ENCODE results near the gene BRD1. TPM values are rescaled to one million over a fixed set of nuclear protein-coding genes. Genes with fewer than 3 reads are reported as not detected.

Gene BRD1
- total RNA-seq, 2 donors from 2014 or later = 32.1 to 61.5 TPM

GRCh38 chr22:49775867-49776511 lies 51.7 kb downstream of the BRD1 start:
- H3K27me3 ChIP-seq (replicated peaks; ENCODE audit: insufficient read depth) = no peaks in the 10 kb centered on the region
- H3K9me3 ChIP-seq = no peaks in the 10 kb centered on the region
- no peak overlapping the region for H3K4me3 ChIP-seq
- no peak overlapping the region for H3K27ac ChIP-seq
- TF ChIP-seq, protein P1, sequence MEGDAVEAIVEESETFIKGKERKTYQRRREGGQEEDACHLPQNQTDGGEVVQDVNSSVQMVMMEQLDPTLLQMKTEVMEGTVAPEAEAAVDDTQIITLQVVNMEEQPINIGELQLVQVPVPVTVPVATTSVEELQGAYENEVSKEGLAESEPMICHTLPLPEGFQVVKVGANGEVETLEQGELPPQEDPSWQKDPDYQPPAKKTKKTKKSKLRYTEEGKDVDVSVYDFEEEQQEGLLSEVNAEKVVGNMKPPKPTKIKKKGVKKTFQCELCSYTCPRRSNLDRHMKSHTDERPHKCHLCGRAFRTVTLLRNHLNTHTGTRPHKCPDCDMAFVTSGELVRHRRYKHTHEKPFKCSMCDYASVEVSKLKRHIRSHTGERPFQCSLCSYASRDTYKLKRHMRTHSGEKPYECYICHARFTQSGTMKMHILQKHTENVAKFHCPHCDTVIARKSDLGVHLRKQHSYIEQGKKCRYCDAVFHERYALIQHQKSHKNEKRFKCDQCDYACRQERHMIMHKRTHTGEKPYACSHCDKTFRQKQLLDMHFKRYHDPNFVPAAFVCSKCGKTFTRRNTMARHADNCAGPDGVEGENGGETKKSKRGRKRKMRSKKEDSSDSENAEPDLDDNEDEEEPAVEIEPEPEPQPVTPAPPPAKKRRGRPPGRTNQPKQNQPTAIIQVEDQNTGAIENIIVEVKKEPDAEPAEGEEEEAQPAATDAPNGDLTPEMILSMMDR (IDR thresholded peaks at IDR 0.05) = no peak
- H3K36me3 ChIP-seq = peaks cover 51% of the 10 kb centered on the region
- no peaks in the 10 kb centered on the region for H3K4me1 ChIP-seq (ENCODE audit: control insufficient read depth in 1 of 2, low read depth in 2 of 2)
- no peak for DNase-seq (ENCODE audit: low spot score)
- no peak for ATAC-seq (ENCODE audit: insufficient number of reproducible peaks, low FRiP score, low read depth)

DNA sequence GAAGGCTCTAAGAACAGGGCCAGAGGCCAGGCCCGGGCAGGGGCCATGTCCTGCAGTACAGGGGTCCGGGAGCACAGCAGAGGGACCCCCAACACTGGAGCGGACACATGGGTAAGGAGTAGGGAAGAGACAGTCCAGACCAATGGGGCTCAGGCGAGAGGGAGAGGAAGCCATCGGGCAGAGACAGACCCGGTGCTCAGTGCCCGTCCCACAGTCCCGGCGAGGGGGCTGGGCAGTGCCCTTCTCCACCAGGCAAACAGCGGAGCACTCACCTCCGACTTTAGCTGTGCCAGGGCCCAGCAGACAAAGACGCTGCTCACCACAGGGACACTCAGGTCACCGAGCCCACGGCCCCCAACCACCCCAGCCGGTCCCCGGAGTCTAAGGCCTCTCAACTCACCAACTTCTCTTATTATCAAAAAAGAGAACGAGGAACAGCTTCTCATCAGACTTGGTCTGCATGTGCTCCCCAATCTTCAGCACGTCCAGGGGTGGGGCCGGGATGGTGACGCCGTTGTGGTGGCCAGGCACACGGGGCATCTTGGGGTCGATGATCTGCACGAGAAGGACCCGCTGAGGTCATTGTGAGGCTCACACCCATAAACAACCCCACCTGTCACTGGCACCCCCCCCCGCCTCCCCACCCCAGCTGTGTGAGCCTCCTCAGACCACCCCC lies 52.3 kb downstream of the BRD1 start:
- ATAC-seq (ENCODE audit: insufficient number of reproducible peaks, low FRiP score, low read depth) (no peak), DNase-seq (ENCODE audit: low spot score) (no peak)
- Histone ChIP-seq H3K4me3 (no peak overlapping the region), H3K9me3 (no peaks in the 10 kb centered on the region), H3K4me1 (ENCODE audit: control insufficient read depth in 1 of 2, low read depth in 2 of 2) (no peaks in the 10 kb centered on the region), H3K27me3 (replicated peaks; ENCODE audit: insufficient read depth) (no peaks in the 10 kb centered on the region), H3K36me3 (peaks cover 51% of the 10 kb centered on the region), H3K27ac (no peak overlapping the region)
- TF ChIP-seq, protein P1 (IDR thresholded peaks at IDR 0.05) = no peak

DNA sequence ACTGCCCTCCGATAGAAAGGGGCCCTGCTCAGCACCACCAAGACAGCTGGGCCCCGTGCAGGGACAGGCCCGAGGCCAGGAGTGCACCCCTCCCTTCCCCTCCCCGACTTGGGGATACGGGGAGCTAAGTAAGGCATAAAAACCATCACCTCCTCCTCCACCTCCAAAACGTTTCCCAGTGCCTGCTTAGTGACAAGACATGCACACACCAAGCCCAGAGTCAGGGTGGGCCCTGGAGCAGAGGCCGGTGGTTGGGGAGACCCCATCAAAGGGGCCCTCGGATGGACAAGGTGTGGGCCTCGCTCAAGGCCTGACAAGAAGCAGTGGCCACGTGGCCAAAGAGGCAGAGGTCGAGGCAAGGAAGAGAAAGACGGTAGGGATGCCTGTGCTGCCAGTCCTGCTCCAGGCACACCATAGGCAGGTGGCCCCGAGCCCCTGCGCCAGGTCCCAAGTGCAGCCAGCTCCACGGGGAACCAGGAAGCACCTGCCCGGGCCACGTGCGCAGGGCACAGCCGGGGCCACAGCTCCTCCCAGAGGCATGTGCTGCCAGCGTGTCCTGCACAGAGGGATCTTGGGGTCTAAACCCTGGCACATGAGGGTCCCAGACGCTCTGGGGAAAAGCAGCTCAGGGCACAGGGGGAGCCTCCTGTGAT lies 53.0 kb downstream of the BRD1 start:
- no peaks in the 10 kb centered on the region for H3K9me3 ChIP-seq
- ATAC-seq (ENCODE audit: insufficient number of reproducible peaks, low FRiP score, low read depth) = no peak
- no peak overlapping the region for H3K4me3 ChIP-seq
- H3K4me1 ChIP-seq (ENCODE audit: control insufficient read depth in 1 of 2, low read depth in 2 of 2) = no peaks in the 10 kb centered on the region
- H3K27me3 ChIP-seq (replicated peaks; ENCODE audit: insufficient read depth) = no peaks in the 10 kb centered on the region
- TF ChIP-seq, protein P1 (IDR thresholded peaks at IDR 0.05) = no peak
- no peak for DNase-seq (ENCODE audit: low spot score)
- no peak overlapping the region for H3K27ac ChIP-seq
- H3K36me3 ChIP-seq = peaks cover 51% of the 10 kb centered on the region

DNA sequence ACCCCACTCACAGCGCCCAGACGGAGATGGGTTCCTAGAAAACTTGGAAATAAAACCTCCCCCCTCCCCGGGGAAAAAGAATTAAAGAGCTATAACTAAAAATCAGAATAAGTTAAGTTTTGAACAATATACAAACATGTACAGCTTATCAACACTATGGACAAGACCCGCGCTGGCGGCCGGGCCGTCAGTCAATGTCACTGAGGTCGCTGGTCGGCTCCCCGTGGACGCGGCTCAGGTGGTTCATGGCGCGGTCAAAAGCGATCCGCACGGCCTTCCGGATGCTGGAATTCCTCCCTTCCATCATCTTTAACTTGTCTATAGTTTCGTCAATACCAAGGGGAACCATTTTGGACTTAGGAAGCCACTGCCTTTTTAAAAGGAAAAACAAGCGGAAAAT lies 53.6 kb downstream of the BRD1 start:
- Histone ChIP-seq H3K27ac (no peak overlapping the region), H3K36me3 (peaks cover 51% of the 10 kb centered on the region), H3K27me3 (replicated peaks; ENCODE audit: insufficient read depth) (no peaks in the 10 kb centered on the region), H3K4me3 (no peak overlapping the region), H3K9me3 (no peaks in the 10 kb centered on the region), H3K4me1 (ENCODE audit: control insufficient read depth in 1 of 2, low read depth in 2 of 2) (no peaks in the 10 kb centered on the region)
- TF ChIP-seq, protein P1 (IDR thresholded peaks at IDR 0.05) = no peak
- DNase-seq (ENCODE audit: low spot score) (no peak), ATAC-seq (ENCODE audit: insufficient number of reproducible peaks, low FRiP score, low read depth) (no peak)

DNA sequence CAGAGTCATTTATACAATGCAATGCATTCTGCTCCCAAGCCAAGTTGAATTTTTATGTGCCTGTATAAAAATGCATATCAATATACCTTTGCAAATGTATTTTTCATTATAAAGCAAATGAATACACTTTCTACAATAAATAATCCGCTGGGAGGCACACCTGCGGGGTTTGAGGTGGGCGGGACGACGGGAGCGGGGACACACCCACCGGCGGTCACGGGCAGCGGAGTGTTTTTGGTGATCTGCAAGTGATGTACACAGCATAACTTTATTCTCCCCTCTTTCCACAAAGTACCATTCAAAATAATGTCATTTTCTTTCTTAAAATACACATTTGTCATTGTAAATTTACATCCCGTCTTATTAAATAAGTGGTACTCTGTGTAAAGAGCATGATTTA lies 54.1 kb downstream of the BRD1 start:
- H3K27me3 ChIP-seq (replicated peaks; ENCODE audit: insufficient read depth) = no peaks in the 10 kb centered on the region
- no peaks in the 10 kb centered on the region for H3K4me1 ChIP-seq (ENCODE audit: control insufficient read depth in 1 of 2, low read depth in 2 of 2)
- DNase-seq (ENCODE audit: low spot score) = no peak
- no peak overlapping the region for H3K4me3 ChIP-seq
- H3K9me3 ChIP-seq = no peaks in the 10 kb centered on the region
- H3K36me3 ChIP-seq = peaks cover 51% of the 10 kb centered on the region
- H3K27ac ChIP-seq = no peak overlapping the region
- TF ChIP-seq, protein P1 (IDR thresholded peaks at IDR 0.05) = no peak
- no peak for ATAC-seq (ENCODE audit: insufficient number of reproducible peaks, low FRiP score, low read depth)
